NCI-H2171 treated with DMSO at 0.1 percent for 48 hours (cell line): Measurements from ENCODE around the gene TCTA.

Experiments used
- DNase-seq: peaks from one replicate; lab custom pipeline; 2025; lab: John Stamatoyannopoulos, UW

TCTA gene

GRCh38 chr3:49410846-49411534, 1.2 kb upstream of the TCTA start:
- no peak for DNase-seq

- DNase-seq = no peak
Measured at GRCh38 chr3:49411535-49411967, 672 bp upstream of the TCTA start.

GRCh38 chr3:49412632-49413337, 562 bp downstream of the TCTA start:
- no peak for DNase-seq

- DNase-seq = no peak
Measured at GRCh38 chr3:49413338-49413734, 1.1 kb downstream of the TCTA start.

- DNase-seq = no peak
Measured at GRCh38 chr3:49414753-49415152, 2.5 kb downstream of the TCTA start.

GRCh38 chr3:49415931-49416601, 3.8 kb downstream of the TCTA start:
- no peak for DNase-seq

- DNase-seq = no peak
Measured at GRCh38 chr3:49416867-49417266, 4.6 kb downstream of the TCTA start.

GRCh38 chr3:49417516-49418120, 5.4 kb downstream of the TCTA start:
- no peak for DNase-seq

GRCh38 chr3:49421890-49422378, 9.7 kb downstream of the TCTA start:
- no peak for DNase-seq

GRCh38 chr3:49422379-49423248, 10.4 kb downstream of the TCTA start, which contains the start of gene AMT:
Gene AMT, minus strand, starts transcription at chr3:49422473. Its CDS starts 23 bp downstream, at chr3:49422450.
- DNase-seq = no peak

GRCh38 chr3:49424816-49425215, 12.6 kb downstream of the TCTA start:
- DNase-seq = no peak

GRCh38 chr3:49427586-49427985, 15.4 kb downstream of the TCTA start:
- DNase-seq = no peak

- no peak for DNase-seq
Measured at GRCh38 chr3:49428752-49429080, 16.5 kb downstream of the TCTA start.

GRCh38 chr3:49434731-49435130, 22.5 kb downstream of the TCTA start:
- no peak for DNase-seq

- DNase-seq = no peak
Measured at GRCh38 chr3:49445391-49445790, 33.2 kb downstream of the TCTA start.

- no peak for DNase-seq
Measured at GRCh38 chr3:49453621-49454020, 41.4 kb downstream of the TCTA start.

GRCh38 chr3:49454458-49454857, 42.2 kb downstream of the TCTA start:
- no peak for DNase-seq

- no peak for DNase-seq
Measured at GRCh38 chr3:49454898-49455681, 42.9 kb downstream of the TCTA start.

GRCh38 chr3:49456466-49456865, 44.2 kb downstream of the TCTA start:
- no peak for DNase-seq

GRCh38 chr3:49460188-49460890, 48.1 kb downstream of the TCTA start:
- no peak for DNase-seq
